Stimulated activated CD4-positive, alpha-beta T cell treated with anti-CD3 and anti-CD28 coated beads, Interleukin-1b, Interleukin-23, amount 100 ng/mL, for 24 hours (primary cell): ENCODE data around the gene CDC26.

ENCODE experiments used
- DNase-seq, 4 experiments: peaks; one replicate each; pipeline ENCODE4 v3.0.0-alpha.2; 2020; ENCODE audit warnings: low read depth in 4 of 4, low spot score in 1 of 4

The CDC26 gene

GRCh38 chr9:113275157-113276131, at the start of gene CDC26, which contains the start of gene PRPF4:
CDC26 (minus strand) TSS chr9:113275572; CDS start chr9:113272507, 3,065 bp downstream.
PRPF4 (plus strand) TSS chr9:113275658; CDS start chr9:113275744, 86 bp downstream.
- DNase-seq, result peak; percentile 92 to 95 (median 94)

GRCh38 chr9:113322671-113323070, 47.3 kb upstream of the CDC26 start:
- no peak for DNase-seq

- no peak for DNase-seq
These were observed 44.7 kb upstream of the CDC26 start for GRCh38 chr9:113320051-113320450.

GRCh38 chr9:113319054-113319453, 43.7 kb upstream of the CDC26 start:
- DNase-seq, result no peak

GRCh38 chr9:113317777-113318176, 42.4 kb upstream of the CDC26 start:
- no peak for DNase-seq

- no peak for DNase-seq
These were observed 40.7 kb upstream of the CDC26 start for GRCh38 chr9:113316030-113316429.

GRCh38 chr9:113315231-113315630, 39.9 kb upstream of the CDC26 start:
- no peak for DNase-seq

GRCh38 chr9:113313261-113313660, 37.9 kb upstream of the CDC26 start:
- DNase-seq, result no peak

- DNase-seq, result no peak
These were observed 36.6 kb upstream of the CDC26 start for GRCh38 chr9:113311961-113312360.

GRCh38 chr9:113310538-113310937, 35.2 kb upstream of the CDC26 start:
- DNase-seq, result no peak

- no peak for DNase-seq
These were observed 33.9 kb upstream of the CDC26 start for GRCh38 chr9:113309204-113309813.

- DNase-seq, result no peak
These were observed 32.1 kb upstream of the CDC26 start for GRCh38 chr9:113307396-113307975.

- no peak for DNase-seq
These were observed 31.2 kb upstream of the CDC26 start for GRCh38 chr9:113306566-113306965.

- no peak for DNase-seq
These were observed 27.5 kb upstream of the CDC26 start, which contains the start of gene RNF183 for GRCh38 chr9:113302792-113303418. RNF183 (minus strand) TSS chr9:113303376; CDS start chr9:113298184, 5,192 bp downstream.

GRCh38 chr9:113301548-113301947, 26.2 kb upstream of the CDC26 start:
- DNase-seq, result no peak

GRCh38 chr9:113299800-113300292, 24.5 kb upstream of the CDC26 start:
- DNase-seq, result no peak

GRCh38 chr9:113298924-113299770, 23.8 kb upstream of the CDC26 start:
- DNase-seq, result no peak

- no peak for DNase-seq
These were observed 22.9 kb upstream of the CDC26 start for GRCh38 chr9:113298311-113298710.

- DNase-seq, result no peak
These were observed 21.6 kb upstream of the CDC26 start for GRCh38 chr9:113296796-113297558.
